A673 (cell line): ENCODE results near the gene ADAD2.

Experiments used
- EZH2 ChIP-seq: fragments of 200-600 bp; sonication (generic); IDR thresholded peaks from 2 replicates; pipeline ENCODE4 v1.6.1; 2017; ENCODE audit warnings: borderline replicate concordance, low read depth, mild to moderate bottlenecking, mixed read lengths, antibody characterized with exemption, low read length; ENCODE audit not compliant: poor library complexity, severe bottlenecking
- TF ChIP-seq, protein P1 (sequence below): fragments of 300-800, 200-600 bp; sonication (generic); conservative IDR thresholded peaks from 2 replicates; pipeline ENCODE4 v1.5.1; 2017; ENCODE audit warnings: low read depth, mild to moderate bottlenecking, antibody characterized with exemption, low read length, moderate library complexity, mixed read lengths

DNA sequence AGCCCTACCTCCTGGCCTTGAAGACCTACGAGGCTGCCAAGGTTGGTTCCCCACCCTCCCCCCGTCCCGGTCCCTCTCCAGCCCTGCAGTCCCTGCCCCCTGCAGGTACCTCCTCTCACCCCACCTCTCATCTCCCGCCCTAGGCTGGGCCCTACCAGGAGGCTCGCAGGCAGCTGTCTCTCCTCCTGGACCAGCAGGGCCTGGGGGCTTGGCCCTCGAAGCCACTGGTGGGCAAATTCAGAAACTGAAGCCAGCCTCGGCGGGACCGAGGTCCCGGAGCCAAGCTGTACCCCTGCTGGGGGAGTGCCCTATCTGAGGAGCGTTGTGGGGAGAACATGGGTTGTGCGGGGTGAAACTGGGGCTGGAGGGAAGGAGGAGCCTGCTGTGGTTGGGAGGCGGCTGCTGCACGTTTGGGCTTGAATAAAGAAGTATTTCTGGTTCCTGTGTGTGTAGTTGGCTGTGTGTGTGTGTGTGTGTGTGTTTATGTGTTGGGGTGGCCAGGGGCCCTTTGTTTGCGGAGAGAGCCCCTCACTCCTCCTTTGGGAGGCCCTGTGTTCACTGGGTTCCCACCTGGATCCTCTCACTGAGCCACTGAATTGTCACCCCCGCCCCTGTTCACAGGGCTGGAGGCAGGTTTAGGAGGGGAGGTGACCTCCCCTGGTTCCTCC lies 5.9 kb downstream of the ADAD2 start:
- no peak for TF ChIP-seq EZH2
- TF ChIP-seq, protein P1, sequence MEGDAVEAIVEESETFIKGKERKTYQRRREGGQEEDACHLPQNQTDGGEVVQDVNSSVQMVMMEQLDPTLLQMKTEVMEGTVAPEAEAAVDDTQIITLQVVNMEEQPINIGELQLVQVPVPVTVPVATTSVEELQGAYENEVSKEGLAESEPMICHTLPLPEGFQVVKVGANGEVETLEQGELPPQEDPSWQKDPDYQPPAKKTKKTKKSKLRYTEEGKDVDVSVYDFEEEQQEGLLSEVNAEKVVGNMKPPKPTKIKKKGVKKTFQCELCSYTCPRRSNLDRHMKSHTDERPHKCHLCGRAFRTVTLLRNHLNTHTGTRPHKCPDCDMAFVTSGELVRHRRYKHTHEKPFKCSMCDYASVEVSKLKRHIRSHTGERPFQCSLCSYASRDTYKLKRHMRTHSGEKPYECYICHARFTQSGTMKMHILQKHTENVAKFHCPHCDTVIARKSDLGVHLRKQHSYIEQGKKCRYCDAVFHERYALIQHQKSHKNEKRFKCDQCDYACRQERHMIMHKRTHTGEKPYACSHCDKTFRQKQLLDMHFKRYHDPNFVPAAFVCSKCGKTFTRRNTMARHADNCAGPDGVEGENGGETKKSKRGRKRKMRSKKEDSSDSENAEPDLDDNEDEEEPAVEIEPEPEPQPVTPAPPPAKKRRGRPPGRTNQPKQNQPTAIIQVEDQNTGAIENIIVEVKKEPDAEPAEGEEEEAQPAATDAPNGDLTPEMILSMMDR: no peak
